K562 (cell line): ENCODE data around the gene CCDC9B. TPM values are rescaled to one million over a fixed set of nuclear protein-coding genes. Genes with fewer than 3 reads are reported as not detected.

Source experiments
- BDP1 ChIP-seq: IDR thresholded peaks from 3 replicates; pipeline ENCODE4 v1.6.1; 2011; ENCODE audit not compliant: insufficient read length, insufficient read depth
- ELF2 ChIP-seq: fragments of 250-450 bp; sonication (Bioruptor Pico); IDR thresholded peaks from 2 replicates; pipeline ENCODE4 v1.5.0; 2021; ENCODE audit warnings: mild to moderate bottlenecking
- JUNB ChIP-seq: fragments of 450-650 bp; formaldehyde crosslinking; conservative IDR thresholded peaks from 2 replicates; pipeline ENCODE4 v1.4.0; 2020; ENCODE audit warnings: mild to moderate bottlenecking
- MBD2 ChIP-seq: sonication (generic); IDR thresholded peaks from 2 replicates; pipeline ENCODE4 v1.6.1; 2016; ENCODE audit warnings: low read depth, borderline replicate concordance
- NCOA2 ChIP-seq, 2 experiments: fragments of 450-650 bp; IDR thresholded peaks; 2 replicates each; pipeline ENCODE4 v1.6.1; 2018; ENCODE audit warnings: mild to moderate bottlenecking in 2 of 2, moderate library complexity in 1 of 2; ENCODE audit not compliant: partially characterized antibody in 2 of 2
- NELFE ChIP-seq: IDR thresholded peaks from 2 replicates; pipeline ENCODE4 v1.6.1; 2011; ENCODE audit warnings: mild to moderate bottlenecking; ENCODE audit not compliant: insufficient read depth, insufficient read length
- RAD21 ChIP-seq, 2 experiments: fragments of 250-450 bp in 1 of 2; fragments of 450-650 bp in 1 of 2; sonication (Bioruptor Pico) in 1 of 2; formaldehyde crosslinking in 1 of 2; IDR thresholded peaks in 1 of 2; conservative IDR thresholded peaks in 1 of 2; 2 replicates each; pipeline versions ENCODE4 v1.4.0 to v1.8.0; 2020 to 2022; ENCODE audit warnings: mild to moderate bottlenecking in 2 of 2, moderate library complexity in 1 of 2
- RFX7 ChIP-seq: fragments of 250-450 bp; sonication (Bioruptor Pico); IDR thresholded peaks from 2 replicates; pipeline ENCODE4 v1.5.1; 2021; ENCODE audit warnings: mild to moderate bottlenecking
- ZKSCAN3 ChIP-seq: fragments of 250-450 bp; sonication (Bioruptor Pico); IDR thresholded peaks from 2 replicates; pipeline ENCODE4 v1.4.0; 2020
- ZNF184 ChIP-seq: sonication (generic); formaldehyde crosslinking; IDR thresholded peaks from 2 replicates; pipeline ENCODE4 v1.5.0; 2020; ENCODE audit warnings: missing genetic modification reagents
- polyA plus RNA-seq, 8 experiments: library from polyadenylated mRNA; depleted of rRNA in 4 of 8; stranded (reverse) in 5 of 8; unstranded in 3 of 8; fragments of >200 nt; fragmentation: Nextera tagmentation in 2 of 8; fragmentation: Illumina TruSeq in 1 of 8; extraction: Ambion mirVana in 2 of 8; extraction: Trizol in 1 of 8; gene quantifications; 2 replicates each; pipeline versions ENCODE4 v1.2.1 to v1.2.3, GENCODE V29; 2011 to 2014; ENCODE audit warnings: inconsistent platforms in 1 of 8, missing spikeins in 1 of 8
- total RNA-seq, 7 experiments: library from RNA; depleted of rRNA in 6 of 7; stranded (reverse); fragments of >200 nt in 6 of 7; fragmentation: Illumina TruSeq in 2 of 7; extraction: Trizol in 2 of 7; gene quantifications; 2 replicates each; pipeline versions ENCODE4 v1.2.1 to v1.2.3, GENCODE V29; 2011 to 2021; ENCODE audit warnings: low replicate concordance in 1 of 7
- TF ChIP-seq, protein P1 (sequence below), 2 experiments: IDR thresholded peaks; 2 replicates each; pipeline ENCODE4 v1.6.1; 2012; ENCODE audit warnings: improper control_type of control experiment in 2 of 2, low read depth in 2 of 2, low read length in 2 of 2, borderline replicate concordance in 1 of 2
- TF ChIP-seq, protein P2 (sequence below): fragments of 450-650 bp; formaldehyde crosslinking; conservative IDR thresholded peaks from 2 replicates; pipeline ENCODE4 v1.4.0; 2022; ENCODE audit warnings: mild to moderate bottlenecking, missing genetic modification characterization
- TF ChIP-seq, protein P3 (sequence below): fragments of 450-650 bp; IDR thresholded peaks from 2 replicates; pipeline ENCODE4 v1.6.1; 2017; ENCODE audit warnings: antibody characterized with exemption, mild to moderate bottlenecking
- TF ChIP-seq, protein P4 (sequence below): fragments of 450-650 bp; IDR thresholded peaks from 2 replicates; pipeline ENCODE4 v1.6.1; 2017; ENCODE audit warnings: mild to moderate bottlenecking, moderate library complexity
- TF ChIP-seq, protein P5 (sequence below): sonication (generic); formaldehyde crosslinking; IDR thresholded peaks from 2 replicates; pipeline ENCODE4 v1.8.0; 2023; ENCODE audit warnings: mild to moderate bottlenecking, missing genetic modification reagents

Gene CCDC9B
- total and polyA plus RNA-seq, 9 of the 15 experiments (the other 6 are each of a cell fraction or from before 2014, with no cell fraction given): 0.01 to 0.47 (median 0.15) TPM; not detected in 1

DNA sequence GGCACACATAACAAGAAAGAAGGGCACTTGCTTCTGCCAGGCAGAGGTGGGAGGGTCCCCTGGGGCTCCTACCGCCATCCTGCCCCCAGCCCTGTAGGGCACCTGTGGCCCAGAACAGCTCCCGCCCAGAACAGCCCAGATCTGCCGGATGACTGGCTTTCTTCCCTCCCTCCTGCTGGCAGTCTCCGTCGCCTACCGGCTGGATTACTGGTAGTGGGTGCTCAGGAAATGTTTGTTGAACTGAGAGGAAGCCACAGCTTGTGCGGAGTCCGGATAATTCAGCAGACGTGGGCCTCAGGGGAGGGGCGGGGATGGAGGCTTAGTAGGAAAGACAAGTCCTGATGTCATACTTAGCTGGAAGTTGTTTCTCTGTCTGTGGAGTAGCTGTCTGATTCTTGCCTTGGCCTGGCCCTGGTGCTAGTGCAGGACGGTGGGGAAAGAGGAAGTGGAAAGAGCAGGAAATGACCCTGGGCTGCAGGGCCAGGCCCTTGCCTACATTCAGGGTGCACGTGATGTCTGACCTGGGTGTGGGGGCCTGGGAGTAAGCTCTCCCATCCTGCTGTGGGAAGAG is 6.7 kb downstream of the CCDC9B start (continued):
- TF ChIP-seq RAD21 (CRISPR knock-in tag; conservative IDR thresholded peaks at IDR 0.05 in 1 of 2, IDR thresholded peaks at IDR 0.05 in 1 of 2) (no peak), ELF2 (no peak), ZNF184 (CRISPR knock-in tag) (no peak), JUNB (no peak), BDP1 (no peak), NELFE (no peak), ZKSCAN3 (CRISPR knock-in tag) (no peak), MBD2 (no peak), NCOA2 (IDR thresholded peaks at IDR 0.05; ENCODE audit: partially characterized antibody in 2 of 2) (no peak), RFX7 (CRISPR knock-in tag) (no peak)
- TF ChIP-seq, protein P1, sequence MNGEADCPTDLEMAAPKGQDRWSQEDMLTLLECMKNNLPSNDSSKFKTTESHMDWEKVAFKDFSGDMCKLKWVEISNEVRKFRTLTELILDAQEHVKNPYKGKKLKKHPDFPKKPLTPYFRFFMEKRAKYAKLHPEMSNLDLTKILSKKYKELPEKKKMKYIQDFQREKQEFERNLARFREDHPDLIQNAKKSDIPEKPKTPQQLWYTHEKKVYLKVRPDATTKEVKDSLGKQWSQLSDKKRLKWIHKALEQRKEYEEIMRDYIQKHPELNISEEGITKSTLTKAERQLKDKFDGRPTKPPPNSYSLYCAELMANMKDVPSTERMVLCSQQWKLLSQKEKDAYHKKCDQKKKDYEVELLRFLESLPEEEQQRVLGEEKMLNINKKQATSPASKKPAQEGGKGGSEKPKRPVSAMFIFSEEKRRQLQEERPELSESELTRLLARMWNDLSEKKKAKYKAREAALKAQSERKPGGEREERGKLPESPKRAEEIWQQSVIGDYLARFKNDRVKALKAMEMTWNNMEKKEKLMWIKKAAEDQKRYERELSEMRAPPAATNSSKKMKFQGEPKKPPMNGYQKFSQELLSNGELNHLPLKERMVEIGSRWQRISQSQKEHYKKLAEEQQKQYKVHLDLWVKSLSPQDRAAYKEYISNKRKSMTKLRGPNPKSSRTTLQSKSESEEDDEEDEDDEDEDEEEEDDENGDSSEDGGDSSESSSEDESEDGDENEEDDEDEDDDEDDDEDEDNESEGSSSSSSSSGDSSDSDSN (IDR thresholded peaks at IDR 0.05; ENCODE audit: borderline replicate concordance in 1 of 2, low read depth in 2 of 2, low read length in 2 of 2): no peak
- TF ChIP-seq, protein P2, sequence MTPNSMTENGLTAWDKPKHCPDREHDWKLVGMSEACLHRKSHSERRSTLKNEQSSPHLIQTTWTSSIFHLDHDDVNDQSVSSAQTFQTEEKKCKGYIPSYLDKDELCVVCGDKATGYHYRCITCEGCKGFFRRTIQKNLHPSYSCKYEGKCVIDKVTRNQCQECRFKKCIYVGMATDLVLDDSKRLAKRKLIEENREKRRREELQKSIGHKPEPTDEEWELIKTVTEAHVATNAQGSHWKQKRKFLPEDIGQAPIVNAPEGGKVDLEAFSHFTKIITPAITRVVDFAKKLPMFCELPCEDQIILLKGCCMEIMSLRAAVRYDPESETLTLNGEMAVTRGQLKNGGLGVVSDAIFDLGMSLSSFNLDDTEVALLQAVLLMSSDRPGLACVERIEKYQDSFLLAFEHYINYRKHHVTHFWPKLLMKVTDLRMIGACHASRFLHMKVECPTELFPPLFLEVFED: no peak
- TF ChIP-seq, protein P3, sequence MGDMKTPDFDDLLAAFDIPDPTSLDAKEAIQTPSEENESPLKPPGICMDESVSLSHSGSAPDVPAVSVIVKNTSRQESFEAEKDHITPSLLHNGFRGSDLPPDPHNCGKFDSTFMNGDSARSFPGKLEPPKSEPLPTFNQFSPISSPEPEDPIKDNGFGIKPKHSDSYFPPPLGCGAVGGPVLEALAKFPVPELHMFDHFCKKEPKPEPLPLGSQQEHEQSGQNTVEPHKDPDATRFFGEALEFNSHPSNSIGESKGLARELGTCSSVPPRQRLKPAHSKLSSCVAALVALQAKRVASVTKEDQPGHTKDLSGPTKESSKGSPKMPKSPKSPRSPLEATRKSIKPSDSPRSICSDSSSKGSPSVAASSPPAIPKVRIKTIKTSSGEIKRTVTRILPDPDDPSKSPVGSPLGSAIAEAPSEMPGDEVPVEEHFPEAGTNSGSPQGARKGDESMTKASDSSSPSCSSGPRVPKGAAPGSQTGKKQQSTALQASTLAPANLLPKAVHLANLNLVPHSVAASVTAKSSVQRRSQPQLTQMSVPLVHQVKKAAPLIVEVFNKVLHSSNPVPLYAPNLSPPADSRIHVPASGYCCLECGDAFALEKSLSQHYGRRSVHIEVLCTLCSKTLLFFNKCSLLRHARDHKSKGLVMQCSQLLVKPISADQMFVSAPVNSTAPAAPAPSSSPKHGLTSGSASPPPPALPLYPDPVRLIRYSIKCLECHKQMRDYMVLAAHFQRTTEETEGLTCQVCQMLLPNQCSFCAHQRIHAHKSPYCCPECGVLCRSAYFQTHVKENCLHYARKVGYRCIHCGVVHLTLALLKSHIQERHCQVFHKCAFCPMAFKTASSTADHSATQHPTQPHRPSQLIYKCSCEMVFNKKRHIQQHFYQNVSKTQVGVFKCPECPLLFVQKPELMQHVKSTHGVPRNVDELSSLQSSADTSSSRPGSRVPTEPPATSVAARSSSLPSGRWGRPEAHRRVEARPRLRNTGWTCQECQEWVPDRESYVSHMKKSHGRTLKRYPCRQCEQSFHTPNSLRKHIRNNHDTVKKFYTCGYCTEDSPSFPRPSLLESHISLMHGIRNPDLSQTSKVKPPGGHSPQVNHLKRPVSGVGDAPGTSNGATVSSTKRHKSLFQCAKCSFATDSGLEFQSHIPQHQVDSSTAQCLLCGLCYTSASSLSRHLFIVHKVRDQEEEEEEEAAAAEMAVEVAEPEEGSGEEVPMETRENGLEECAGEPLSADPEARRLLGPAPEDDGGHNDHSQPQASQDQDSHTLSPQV: 0 out of 2 replicates have a peak, but pooled peaks have one; percentile 40
- TF ChIP-seq, protein P4, sequence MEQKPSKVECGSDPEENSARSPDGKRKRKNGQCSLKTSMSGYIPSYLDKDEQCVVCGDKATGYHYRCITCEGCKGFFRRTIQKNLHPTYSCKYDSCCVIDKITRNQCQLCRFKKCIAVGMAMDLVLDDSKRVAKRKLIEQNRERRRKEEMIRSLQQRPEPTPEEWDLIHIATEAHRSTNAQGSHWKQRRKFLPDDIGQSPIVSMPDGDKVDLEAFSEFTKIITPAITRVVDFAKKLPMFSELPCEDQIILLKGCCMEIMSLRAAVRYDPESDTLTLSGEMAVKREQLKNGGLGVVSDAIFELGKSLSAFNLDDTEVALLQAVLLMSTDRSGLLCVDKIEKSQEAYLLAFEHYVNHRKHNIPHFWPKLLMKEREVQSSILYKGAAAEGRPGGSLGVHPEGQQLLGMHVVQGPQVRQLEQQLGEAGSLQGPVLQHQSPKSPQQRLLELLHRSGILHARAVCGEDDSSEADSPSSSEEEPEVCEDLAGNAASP: no peak
- TF ChIP-seq, protein P5, sequence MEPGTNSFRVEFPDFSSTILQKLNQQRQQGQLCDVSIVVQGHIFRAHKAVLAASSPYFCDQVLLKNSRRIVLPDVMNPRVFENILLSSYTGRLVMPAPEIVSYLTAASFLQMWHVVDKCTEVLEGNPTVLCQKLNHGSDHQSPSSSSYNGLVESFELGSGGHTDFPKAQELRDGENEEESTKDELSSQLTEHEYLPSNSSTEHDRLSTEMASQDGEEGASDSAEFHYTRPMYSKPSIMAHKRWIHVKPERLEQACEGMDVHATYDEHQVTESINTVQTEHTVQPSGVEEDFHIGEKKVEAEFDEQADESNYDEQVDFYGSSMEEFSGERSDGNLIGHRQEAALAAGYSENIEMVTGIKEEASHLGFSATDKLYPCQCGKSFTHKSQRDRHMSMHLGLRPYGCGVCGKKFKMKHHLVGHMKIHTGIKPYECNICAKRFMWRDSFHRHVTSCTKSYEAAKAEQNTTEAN (CRISPR knock-in tag): no peak
